KOPT-K1 (cell line): Measurements from ENCODE around the gene ZNF786.
A peak's percentile ranks its signal among the peaks of the same experiment; 100 is the strongest.

ENCODE experiments used
- H3K27ac ChIP-seq: fragments of 200-600 bp; sonication (generic); 2 replicates; pipeline ENCODE4 v1.5.1; 2016; ENCODE audit warnings: antibody characterized with exemption, mild to moderate bottlenecking, low read depth, low read length; ENCODE audit not compliant: poor library complexity, severe bottlenecking
- H3K36me3 ChIP-seq: fragments of 200-600 bp; sonication (generic); 2 replicates; pipeline ENCODE4 v1.5.1; 2017; ENCODE audit warnings: antibody characterized with exemption, mild to moderate bottlenecking, low read length, moderate library complexity; ENCODE audit not compliant: insufficient read depth
- H3K9me3 ChIP-seq: fragments of 200-600 bp; sonication (generic); 2 replicates; pipeline ENCODE4 v1.5.1; 2017; ENCODE audit warnings: antibody characterized with exemption, low read length, mild to moderate bottlenecking; ENCODE audit not compliant: insufficient read depth, poor library complexity, severe bottlenecking

ZNF786 gene

GRCh38 chr7:149090397-149091195 is at the start of gene ZNF786:
TSS of gene ZNF786 (minus strand) at chr7:149090718. CDS start at chr7:149090640, 78 bp downstream.
- Histone ChIP-seq H3K36me3 (no peaks in the 10 kb centered on the region; the same call in 1 of the 2 replicates), H3K9me3 (peaks cover 11% of the 10 kb centered on the region), H3K27ac (peak within 1 kb of the TSS; percentile 86)

- Histone ChIP-seq H3K36me3 (peaks cover 49% of the 10 kb centered on the region), H3K27ac (no peak overlapping the region)
These were observed 45.6 kb upstream of the ZNF786 start for GRCh38 chr7:149136118-149136517.

GRCh38 chr7:149133028-149133710 is 42.7 kb upstream of the ZNF786 start:
- Histone ChIP-seq H3K27ac (no peak overlapping the region), H3K36me3 (peaks cover 68% of the 10 kb centered on the region), H3K9me3 (peaks cover 17% of the 10 kb centered on the region)

More at GRCh38 chr7:149136118-149136517, 45.6 kb upstream of the ZNF786 start:
- peaks cover 4% of the 10 kb centered on the region for H3K9me3 ChIP-seq

GRCh38 chr7:149130572-149131198 is 40.2 kb upstream of the ZNF786 start:
- no peak overlapping the region for H3K27ac ChIP-seq
- peaks cover 17% of the 10 kb centered on the region for H3K9me3 ChIP-seq
- peaks cover 56% of the 10 kb centered on the region for H3K36me3 ChIP-seq

DNA sequence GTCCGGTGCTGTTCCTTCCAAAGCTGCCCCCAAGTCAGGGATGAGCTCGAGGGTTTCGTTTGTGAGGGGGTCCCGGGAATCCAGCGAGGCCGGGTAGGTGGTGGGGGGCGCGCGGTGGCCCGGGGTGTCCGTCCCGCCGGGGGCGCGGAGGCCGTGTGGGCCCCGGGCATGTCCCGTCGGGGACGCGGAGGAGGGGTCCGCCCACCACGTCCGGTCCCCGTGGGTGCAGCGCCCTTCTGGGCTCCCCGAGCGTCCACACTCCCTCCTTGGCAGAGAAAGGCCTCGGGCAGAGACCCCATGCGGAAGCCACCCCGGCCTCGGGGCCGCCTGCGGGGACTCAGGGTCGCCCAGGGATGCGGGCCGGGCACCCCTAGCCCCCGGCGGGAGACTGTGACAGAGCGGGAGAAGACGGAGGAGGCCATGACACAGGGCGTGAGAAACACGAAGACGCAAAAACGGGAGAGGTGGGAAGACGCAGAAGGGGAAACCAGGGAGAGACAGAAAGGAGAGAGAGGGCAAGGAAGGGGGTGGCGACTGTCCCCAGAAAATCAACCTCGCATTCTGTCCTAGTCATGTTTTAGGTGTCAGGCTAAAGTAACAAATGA is 36.2 kb upstream of the ZNF786 start:
- H3K9me3 ChIP-seq, result peaks cover 17% of the 10 kb centered on the region
- H3K36me3 ChIP-seq, result peaks cover 25% of the 10 kb centered on the region
- peak overlapping the region; percentile 96 for H3K27ac ChIP-seq

DNA sequence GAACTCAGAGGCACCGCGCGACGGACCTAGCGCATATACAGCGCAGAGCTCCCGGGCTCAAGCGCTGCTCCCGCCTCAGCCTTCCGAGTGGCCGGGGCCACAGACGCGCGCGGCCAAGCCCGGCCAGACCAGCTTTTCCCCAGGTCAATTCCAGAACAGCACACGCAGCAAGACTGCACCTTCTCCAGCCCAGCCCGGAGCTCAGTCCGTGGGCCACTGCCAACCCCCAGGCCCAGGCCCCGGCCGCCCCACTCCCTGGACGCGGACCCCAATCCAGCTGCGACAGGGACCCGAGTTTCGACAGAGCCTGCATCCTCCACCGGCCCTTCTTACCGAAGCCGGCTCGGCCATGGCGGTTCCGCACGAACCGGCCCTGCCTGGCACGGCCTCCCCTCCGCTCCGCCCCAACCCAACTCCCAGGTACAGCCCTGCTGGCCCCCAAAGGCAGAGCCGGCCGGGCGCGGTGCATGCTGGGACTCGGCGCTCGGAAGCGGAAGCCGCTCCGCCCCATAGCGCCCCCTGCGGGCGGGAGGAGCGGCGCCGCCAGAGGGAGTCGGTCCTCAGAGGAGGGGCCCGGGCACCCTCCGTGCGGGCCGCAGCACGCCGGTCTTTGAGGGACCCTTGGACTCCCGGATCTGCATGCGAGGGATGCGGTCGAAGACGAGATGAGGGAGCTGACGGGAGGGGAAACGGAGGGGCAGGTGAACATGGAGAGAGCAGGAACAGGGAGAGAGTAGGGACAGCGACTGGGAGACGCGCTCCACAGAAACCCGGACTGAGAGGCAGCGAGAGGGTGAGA is 35.5 kb upstream of the ZNF786 start, which contains the start of gene ZNF425:
Gene ZNF425 (minus strand): TSS at position 462 of the 799 bp plus-strand sequence. CDS start 111 bp downstream, at position 351.
- Histone ChIP-seq H3K36me3 (peaks cover 18% of the 10 kb centered on the region), H3K9me3 (peaks cover 13% of the 10 kb centered on the region), H3K27ac (peak within 1 kb of the TSS; percentile 96)

GRCh38 chr7:149125189-149125862 is 34.8 kb upstream of the ZNF786 start:
- H3K9me3 ChIP-seq, result peaks cover 6% of the 10 kb centered on the region
- H3K27ac ChIP-seq, result peak overlapping the region; percentile 96
- H3K36me3 ChIP-seq, result peaks cover 11% of the 10 kb centered on the region

DNA sequence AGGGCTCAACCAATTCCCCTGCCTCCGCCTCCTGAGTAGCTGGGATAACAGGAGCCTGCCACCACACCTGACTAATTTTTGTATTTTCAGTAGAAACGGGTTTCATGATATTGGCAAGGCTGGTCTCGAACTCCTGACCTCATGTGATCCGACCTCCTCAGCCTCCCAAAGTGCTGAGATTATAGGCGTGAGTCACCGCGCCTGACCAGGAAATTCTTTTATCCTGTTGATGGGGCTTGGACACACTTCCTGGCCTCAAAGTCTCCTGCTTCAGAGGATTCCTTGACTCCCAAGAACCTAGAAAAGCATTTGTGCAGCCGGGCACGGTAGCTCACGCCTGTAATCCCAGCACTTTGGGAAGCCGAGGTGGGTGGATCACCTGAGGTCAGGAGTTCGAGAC is 19.5 kb upstream of the ZNF786 start:
- Histone ChIP-seq H3K27ac (no peak overlapping the region), H3K9me3 (no peaks in the 10 kb centered on the region)

DNA sequence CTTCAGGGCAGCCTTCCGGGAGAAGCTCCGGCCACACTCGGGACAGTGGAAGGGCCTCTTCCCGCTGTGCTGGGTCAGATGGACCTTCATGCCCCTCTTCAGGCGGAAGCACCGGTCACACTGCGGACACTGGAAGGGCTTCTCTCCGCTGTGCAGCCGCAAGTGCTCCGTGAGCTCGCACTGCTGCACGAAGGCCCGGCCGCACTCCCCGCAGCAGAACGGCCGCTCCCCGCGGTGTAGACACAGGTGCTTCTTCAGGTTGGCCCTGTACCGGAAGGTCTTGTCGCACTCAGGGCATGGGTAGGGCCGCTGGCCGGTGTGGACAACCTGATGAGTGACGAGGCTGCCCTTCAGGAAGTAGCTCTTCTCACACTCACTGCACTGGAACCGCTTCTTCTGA is 14.2 kb upstream of the ZNF786 start:
- Histone ChIP-seq H3K27ac (no peak overlapping the region), H3K36me3 (no peaks in the 10 kb centered on the region), H3K9me3 (no peaks in the 10 kb centered on the region)

More for the DNA sequence above, 19.5 kb upstream of the ZNF786 start:
- H3K36me3 ChIP-seq, result no peaks in the 10 kb centered on the region

- Histone ChIP-seq H3K36me3 (no peaks in the 10 kb centered on the region), H3K27ac (no peak overlapping the region), H3K9me3 (no peaks in the 10 kb centered on the region)
These were observed 13.7 kb upstream of the ZNF786 start for GRCh38 chr7:149104214-149104613.

GRCh38 chr7:149103424-149103823 is 12.9 kb upstream of the ZNF786 start:
- Histone ChIP-seq H3K27ac (no peak overlapping the region), H3K36me3 (no peaks in the 10 kb centered on the region), H3K9me3 (no peaks in the 10 kb centered on the region)

- H3K36me3 ChIP-seq, result no peaks in the 10 kb centered on the region
- no peak overlapping the region for H3K27ac ChIP-seq
These were observed 12.1 kb upstream of the ZNF786 start for GRCh38 chr7:149102666-149103065.

GRCh38 chr7:149100821-149101220 is 10.3 kb upstream of the ZNF786 start:
- H3K27ac ChIP-seq, result no peak overlapping the region

More at GRCh38 chr7:149102666-149103065, 12.1 kb upstream of the ZNF786 start:
- no peaks in the 10 kb centered on the region for H3K9me3 ChIP-seq

DNA sequence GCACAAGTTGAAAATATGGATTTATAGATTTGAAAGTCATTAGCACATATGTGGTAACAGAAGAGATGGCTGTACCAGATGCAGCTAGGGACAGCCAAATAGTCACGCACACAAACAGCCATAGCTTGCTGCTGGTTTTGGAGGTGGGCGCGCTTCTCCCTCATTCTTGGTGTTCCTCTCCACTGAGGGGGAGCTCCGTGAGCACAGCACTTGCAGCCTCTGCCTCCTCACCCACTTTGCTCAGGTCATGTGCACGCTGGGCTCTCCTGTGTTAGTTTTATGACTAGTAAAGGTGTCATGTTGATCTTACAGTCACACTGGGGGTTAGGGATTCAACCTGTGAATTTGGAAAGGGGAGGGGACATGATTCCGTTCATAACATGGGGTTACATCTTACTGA is 8.5 kb upstream of the ZNF786 start:
- H3K27ac ChIP-seq, result no peak overlapping the region
- H3K9me3 ChIP-seq, result no peaks in the 10 kb centered on the region
- H3K36me3 ChIP-seq, result no peaks in the 10 kb centered on the region

More at GRCh38 chr7:149100821-149101220, 10.3 kb upstream of the ZNF786 start:
- no peaks in the 10 kb centered on the region for H3K9me3 ChIP-seq
- no peaks in the 10 kb centered on the region for H3K36me3 ChIP-seq
